Measurements from ENCODE around the gene CTU2. TPM values are rescaled to one million over a fixed set of nuclear protein-coding genes. Genes with fewer than 3 reads are reported as not detected.

CTU2 gene
- total RNA-seq, 1 donor from 2014 or later: 18.3 TPM

DNA sequence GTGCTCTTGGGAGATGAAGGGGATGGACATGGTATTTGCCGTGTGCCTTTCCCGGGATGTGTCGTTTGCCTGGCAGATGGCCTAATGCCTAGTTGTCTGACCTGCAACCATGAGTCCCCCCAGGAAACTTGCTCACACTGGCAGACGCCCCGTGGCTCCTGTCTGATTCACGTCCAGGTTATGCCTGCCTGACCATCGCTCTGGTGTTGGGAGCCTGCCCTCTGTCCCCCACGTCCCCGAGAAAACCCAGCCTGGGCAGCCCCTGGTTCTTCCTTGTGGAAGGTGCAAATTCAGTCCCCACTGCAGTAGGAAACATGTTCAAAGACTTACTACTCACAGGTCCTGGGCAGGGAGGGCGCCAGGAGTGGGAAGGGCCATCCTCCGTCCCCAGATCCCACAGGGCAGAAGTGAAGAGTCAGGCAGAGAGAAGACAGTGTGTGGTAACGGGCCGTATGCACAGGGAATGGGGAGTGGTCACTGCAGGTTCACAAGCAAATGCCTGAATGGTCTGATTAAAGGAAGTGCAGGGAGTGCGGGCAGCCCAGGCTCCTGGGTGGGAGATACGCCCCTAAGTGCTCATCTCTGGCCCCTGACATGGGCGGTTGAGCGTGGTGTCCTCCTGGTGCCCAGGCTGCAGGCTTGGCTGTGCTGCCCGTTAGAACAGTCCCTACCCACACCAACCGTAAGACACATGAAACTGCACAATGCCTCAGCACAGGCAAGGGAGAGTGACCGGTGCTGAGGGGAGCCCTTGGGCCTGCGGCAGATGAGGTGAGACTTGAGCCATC, 15.8 kb upstream of the CTU2 start:
- Histone ChIP-seq H3K4me3 (ENCODE audit: insufficient read depth, low read depth, low read length) (no peak overlapping the region), H3K79me2 (ENCODE audit: insufficient read depth, low read length) (no peaks in the 10 kb centered on the region), H3K9ac (ENCODE audit: low read length) (no peak overlapping the region), H3K36me3 (ENCODE audit: insufficient read depth, low read length) (no peaks in the 10 kb centered on the region), H3K27me3 (ENCODE audit: insufficient read depth, low read length) (peaks cover 2% of the 10 kb centered on the region), H3K27ac (ENCODE audit: low read depth, low read length) (no peak overlapping the region), H2AFZ (ENCODE audit: low read depth, low read length) (no peak overlapping the region), H4K20me1 (ENCODE audit: insufficient read depth, low read length) (peaks cover 6% of the 10 kb centered on the region), H3K4me2 (ENCODE audit: low read length) (no peak overlapping the region), H3K9me3 (ENCODE audit: insufficient read depth, low read depth, low read length) (no peaks in the 10 kb centered on the region), H3K4me1 (ENCODE audit: insufficient read depth, low read length) (peaks cover 8% of the 10 kb centered on the region)
- Mint-ChIP-seq H3K4me3 (ENCODE audit: unreplicated experiment) (no peak overlapping the region), H3K9me3 (ENCODE audit: unreplicated experiment) (no peaks in the 10 kb centered on the region), H3K4me1 (ENCODE audit: low read depth, unreplicated experiment) (no peaks in the 10 kb centered on the region), H3K27me3 (ENCODE audit: low read depth, unreplicated experiment) (peaks cover 37% of the 10 kb centered on the region), H3K27ac (ENCODE audit: unreplicated experiment) (no peak overlapping the region), H3K36me3 (ENCODE audit: low read depth, unreplicated experiment) (no peaks in the 10 kb centered on the region)
- DNase-seq (ENCODE audit: low read depth) (no peak), FAIRE-seq (no peak)
- TF ChIP-seq EZH2 (IDR thresholded peaks at IDR 0.05; ENCODE audit: insufficient read depth, low read length): no peak
- TF ChIP-seq, protein P1, sequence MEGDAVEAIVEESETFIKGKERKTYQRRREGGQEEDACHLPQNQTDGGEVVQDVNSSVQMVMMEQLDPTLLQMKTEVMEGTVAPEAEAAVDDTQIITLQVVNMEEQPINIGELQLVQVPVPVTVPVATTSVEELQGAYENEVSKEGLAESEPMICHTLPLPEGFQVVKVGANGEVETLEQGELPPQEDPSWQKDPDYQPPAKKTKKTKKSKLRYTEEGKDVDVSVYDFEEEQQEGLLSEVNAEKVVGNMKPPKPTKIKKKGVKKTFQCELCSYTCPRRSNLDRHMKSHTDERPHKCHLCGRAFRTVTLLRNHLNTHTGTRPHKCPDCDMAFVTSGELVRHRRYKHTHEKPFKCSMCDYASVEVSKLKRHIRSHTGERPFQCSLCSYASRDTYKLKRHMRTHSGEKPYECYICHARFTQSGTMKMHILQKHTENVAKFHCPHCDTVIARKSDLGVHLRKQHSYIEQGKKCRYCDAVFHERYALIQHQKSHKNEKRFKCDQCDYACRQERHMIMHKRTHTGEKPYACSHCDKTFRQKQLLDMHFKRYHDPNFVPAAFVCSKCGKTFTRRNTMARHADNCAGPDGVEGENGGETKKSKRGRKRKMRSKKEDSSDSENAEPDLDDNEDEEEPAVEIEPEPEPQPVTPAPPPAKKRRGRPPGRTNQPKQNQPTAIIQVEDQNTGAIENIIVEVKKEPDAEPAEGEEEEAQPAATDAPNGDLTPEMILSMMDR (IDR thresholded peaks at IDR 0.05; ENCODE audit: insufficient read depth, low read depth, low read length): no peak

DNA sequence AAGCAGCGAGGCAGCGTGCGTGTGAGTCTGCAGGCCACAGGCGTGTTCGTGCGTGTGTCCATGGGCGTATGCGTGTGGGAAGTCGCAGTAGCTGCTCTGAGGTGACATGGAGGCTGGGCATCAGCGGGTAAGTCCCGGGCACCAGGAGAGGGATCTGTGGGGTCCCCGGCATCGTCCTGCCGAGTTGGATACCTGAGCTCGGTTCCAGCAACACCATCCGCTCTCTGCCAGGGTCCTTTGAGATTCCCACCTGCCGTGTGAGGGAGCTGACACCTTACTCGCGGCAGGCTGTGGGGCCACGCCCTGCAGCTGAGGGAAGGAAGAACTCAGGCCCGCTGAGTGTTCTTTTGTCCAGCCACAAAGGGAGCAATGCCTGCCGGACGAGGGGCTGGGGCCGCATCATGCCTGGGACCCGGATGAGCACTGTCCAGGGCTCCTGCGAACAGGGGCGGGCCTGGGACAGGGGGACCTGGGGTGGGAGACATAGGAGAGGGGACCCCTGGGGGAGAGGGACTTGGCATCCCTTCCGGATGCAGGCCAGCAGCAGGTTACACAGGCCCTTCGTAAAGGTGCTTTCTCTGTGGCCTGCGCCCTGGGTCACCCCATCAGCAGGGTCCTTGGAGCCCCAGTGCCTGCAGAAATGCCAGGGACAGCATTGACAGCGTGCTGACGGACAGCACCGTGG, 15.0 kb upstream of the CTU2 start:
- Mint-ChIP-seq H3K27me3 (ENCODE audit: low read depth, unreplicated experiment) (peaks cover 37% of the 10 kb centered on the region), H3K36me3 (ENCODE audit: low read depth, unreplicated experiment) (no peaks in the 10 kb centered on the region), H3K9me3 (ENCODE audit: unreplicated experiment) (no peaks in the 10 kb centered on the region), H3K4me1 (ENCODE audit: low read depth, unreplicated experiment) (no peaks in the 10 kb centered on the region), H3K4me3 (ENCODE audit: unreplicated experiment) (no peak overlapping the region), H3K27ac (ENCODE audit: unreplicated experiment) (no peak overlapping the region)
- Histone ChIP-seq H3K9me3 (ENCODE audit: insufficient read depth, low read depth, low read length) (no peaks in the 10 kb centered on the region), H4K20me1 (ENCODE audit: insufficient read depth, low read length) (peaks cover 6% of the 10 kb centered on the region), H3K27me3 (ENCODE audit: insufficient read depth, low read length) (peaks cover 2% of the 10 kb centered on the region), H3K4me1 (ENCODE audit: insufficient read depth, low read length) (peaks cover 5% of the 10 kb centered on the region), H3K36me3 (ENCODE audit: insufficient read depth, low read length) (no peaks in the 10 kb centered on the region), H3K9ac (ENCODE audit: low read length) (no peak overlapping the region), H3K79me2 (ENCODE audit: insufficient read depth, low read length) (no peaks in the 10 kb centered on the region), H3K4me2 (ENCODE audit: low read length) (no peak overlapping the region), H3K27ac (ENCODE audit: low read depth, low read length) (no peak overlapping the region), H3K4me3 (ENCODE audit: insufficient read depth, low read depth, low read length) (no peak overlapping the region), H2AFZ (ENCODE audit: low read depth, low read length) (no peak overlapping the region)
- DNase-seq (ENCODE audit: low read depth) (no peak), FAIRE-seq (no peak)
- no peak for TF ChIP-seq EZH2 (IDR thresholded peaks at IDR 0.05; ENCODE audit: insufficient read depth, low read length)
- TF ChIP-seq, protein P1 (IDR thresholded peaks at IDR 0.05; ENCODE audit: insufficient read depth, low read depth, low read length): no peak

All from astrocyte (in vitro differentiated cells and primary cell).